Activated T-cell treated with anti-CD3 and anti-CD28 coated beads, Interleukin-2, amount 50 U/mL, for 4 hours (primary cell): Measurements from ENCODE around the gene IL2RA. TPM values are rescaled to one million over a fixed set of nuclear protein-coding genes. Genes with fewer than 3 reads are reported as not detected.

Experiments
- ATAC-seq, 2 donors: fragments of 200-7000 bp; cut with Tn5 transposase; one replicate each; pipeline ENCODE4 v1.10.0; 2021
- DNase-seq: peaks from one replicate; pipeline ENCODE4 v3.0.0-alpha.2; 2020
- H3K27me3 Mint-ChIP-seq: one replicate; pipeline ENCODE4 v1.8.0; 2021; ENCODE audit warnings: low read depth, mixed read lengths
- H3K36me3 Mint-ChIP-seq: one replicate; pipeline ENCODE4 v1.8.0; 2022; ENCODE audit warnings: mixed read lengths; ENCODE audit not compliant: insufficient read depth
- H3K4me1 Mint-ChIP-seq: one replicate; pipeline ENCODE4 v1.8.0; 2021; ENCODE audit warnings: low read depth, mixed read lengths
- H3K4me3 Mint-ChIP-seq: one replicate; pipeline ENCODE4 v1.8.0; 2021; ENCODE audit warnings: mild to moderate bottlenecking, moderate library complexity, mixed read lengths
- H3K9me3 Mint-ChIP-seq: one replicate; pipeline ENCODE4 v1.8.0; 2021; ENCODE audit warnings: mixed read lengths
- total RNA-seq, 3 donors: library from RNA; stranded (reverse); gene quantifications; one replicate each; pipeline ENCODE4 v1.2.1, GENCODE V29; 2021

IL2RA gene
- total RNA-seq, 3 donors from 2014 or later, result 639 to 698 (median 653) TPM

DNA sequence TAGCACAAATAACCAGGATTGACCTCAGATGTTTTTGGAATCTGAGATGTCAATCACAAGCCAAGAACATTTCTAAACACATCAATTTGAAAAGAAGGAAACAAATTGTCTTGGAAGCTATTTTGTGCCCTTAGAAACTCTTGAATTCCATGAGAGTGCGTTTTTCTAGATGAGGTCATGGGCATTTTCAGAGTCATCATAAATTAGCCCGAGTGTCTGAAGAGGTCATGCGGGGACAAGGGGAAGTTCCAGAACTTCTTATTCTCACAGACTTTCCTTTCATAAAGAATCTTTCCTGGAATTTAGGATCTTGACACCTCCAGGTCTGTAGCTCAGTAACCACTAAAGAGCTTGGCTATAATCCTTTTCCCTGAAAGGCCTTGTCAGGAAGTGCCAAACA lies 28.2 kb downstream of the IL2RA start:
- ATAC-seq (no peak), DNase-seq (no peak)
- Mint-ChIP-seq H3K36me3 (peaks cover 55% of the 10 kb centered on the region), H3K4me3 (no peak overlapping the region), H3K27me3 (no peaks in the 10 kb centered on the region), H3K9me3 (peaks cover 7% of the 10 kb centered on the region), H3K4me1 (peaks cover 57% of the 10 kb centered on the region)

DNA sequence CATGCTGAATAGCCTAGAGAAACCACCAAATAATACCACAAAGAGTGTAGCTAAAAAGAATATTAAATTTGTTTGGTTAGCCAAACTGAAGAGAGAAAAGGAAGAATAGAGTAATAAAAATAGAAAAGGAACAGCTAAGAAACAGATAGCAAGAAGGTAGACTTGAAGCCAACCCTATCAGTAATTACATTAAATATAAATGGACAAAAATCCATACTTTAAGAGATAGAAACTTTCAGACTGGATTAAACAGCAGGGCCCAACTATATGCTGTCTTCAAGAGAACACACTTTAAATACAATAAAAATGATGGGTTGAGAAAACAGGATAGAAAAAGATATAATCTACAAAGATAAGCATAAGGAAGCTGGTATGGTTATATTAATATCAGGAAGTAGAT lies 31.2 kb downstream of the IL2RA start:
- Mint-ChIP-seq H3K36me3 (peaks cover 54% of the 10 kb centered on the region), H3K9me3 (peaks cover 7% of the 10 kb centered on the region), H3K27me3 (no peaks in the 10 kb centered on the region), H3K4me1 (peaks cover 40% of the 10 kb centered on the region), H3K4me3 (no peak overlapping the region)
- ATAC-seq (no peak), DNase-seq (no peak)

DNA sequence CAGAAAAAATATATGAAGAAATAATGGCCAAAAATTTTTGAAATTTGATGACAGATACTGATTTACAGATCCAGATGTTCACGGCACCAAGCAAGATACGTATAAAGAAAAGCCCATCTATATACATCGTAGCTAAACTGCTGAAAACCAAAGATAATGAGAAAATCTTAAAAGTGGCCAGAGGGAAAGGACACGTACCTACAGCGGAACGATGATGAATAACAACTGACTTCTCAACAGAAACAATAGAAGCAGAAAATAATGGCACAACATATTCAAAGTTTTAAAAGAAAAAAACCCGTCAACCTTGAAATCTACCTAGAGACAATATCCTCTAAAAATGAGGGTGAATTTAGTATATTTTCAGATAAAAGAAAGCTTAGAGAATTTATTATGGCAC lies 31.9 kb downstream of the IL2RA start:
- ATAC-seq (no peak), DNase-seq (no peak)
- Mint-ChIP-seq H3K4me1 (peaks cover 33% of the 10 kb centered on the region), H3K36me3 (peaks cover 48% of the 10 kb centered on the region), H3K9me3 (peaks cover 7% of the 10 kb centered on the region), H3K4me3 (no peak overlapping the region), H3K27me3 (no peaks in the 10 kb centered on the region)

DNA sequence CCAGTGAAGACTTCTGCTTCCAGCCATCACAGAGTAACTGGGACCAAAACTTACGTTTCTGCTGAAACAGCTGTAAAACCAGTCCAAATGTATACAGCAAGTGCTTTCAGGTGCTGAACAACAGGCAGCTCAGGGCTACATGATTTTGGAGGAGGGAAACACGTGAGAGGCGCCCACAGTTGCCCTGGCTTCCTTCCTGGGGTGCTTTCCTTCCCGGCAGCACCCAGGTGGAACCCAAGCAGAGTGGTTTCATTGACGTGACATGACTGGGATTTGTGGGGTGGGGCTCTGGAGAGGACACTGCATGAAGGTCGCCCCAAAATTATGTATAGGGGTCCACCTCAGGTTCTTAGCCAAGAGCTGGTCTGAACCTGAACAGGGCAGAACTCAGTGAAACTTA lies 34.2 kb downstream of the IL2RA start:
- no peak for DNase-seq
- Mint-ChIP-seq H3K4me1 (peaks cover 23% of the 10 kb centered on the region), H3K27me3 (no peaks in the 10 kb centered on the region), H3K4me3 (no peak overlapping the region), H3K36me3 (peaks cover 51% of the 10 kb centered on the region), H3K9me3 (peaks cover 7% of the 10 kb centered on the region)
- ATAC-seq, result no peak

DNA sequence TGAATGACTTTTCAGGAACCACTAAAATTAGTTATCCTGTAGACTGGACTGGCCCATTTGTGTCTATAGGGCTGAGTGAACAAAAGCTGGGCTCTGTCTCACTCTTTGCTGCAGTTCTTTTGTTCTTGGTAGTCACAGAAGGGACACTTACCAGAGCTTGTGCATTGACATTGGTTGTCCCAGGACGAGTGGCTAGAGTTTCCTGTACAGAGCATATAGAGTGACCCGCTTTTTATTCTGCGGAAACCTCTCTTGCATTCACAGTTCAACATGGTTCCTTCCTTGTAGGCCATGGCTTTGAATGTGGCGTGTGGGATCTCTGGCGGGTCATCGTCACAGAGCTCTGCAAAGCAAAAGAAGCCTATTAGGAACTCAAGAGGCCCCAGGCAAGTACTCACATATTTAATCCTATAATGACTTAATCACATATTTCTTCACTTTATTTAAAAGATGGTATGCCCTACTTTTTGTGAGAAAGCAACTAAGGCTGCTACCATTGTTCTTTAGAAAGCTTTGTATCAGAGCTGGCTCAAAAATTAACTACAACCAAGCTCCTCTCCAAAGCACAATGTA lies 36.4 kb downstream of the IL2RA start:
- H3K4me1 Mint-ChIP-seq, result peaks cover 16% of the 10 kb centered on the region
- peaks cover 4% of the 10 kb centered on the region for H3K9me3 Mint-ChIP-seq
- H3K4me3 Mint-ChIP-seq, result no peak overlapping the region
- H3K27me3 Mint-ChIP-seq, result no peaks in the 10 kb centered on the region
- ATAC-seq (no peak), DNase-seq (no peak)
- peaks cover 62% of the 10 kb centered on the region for H3K36me3 Mint-ChIP-seq

DNA sequence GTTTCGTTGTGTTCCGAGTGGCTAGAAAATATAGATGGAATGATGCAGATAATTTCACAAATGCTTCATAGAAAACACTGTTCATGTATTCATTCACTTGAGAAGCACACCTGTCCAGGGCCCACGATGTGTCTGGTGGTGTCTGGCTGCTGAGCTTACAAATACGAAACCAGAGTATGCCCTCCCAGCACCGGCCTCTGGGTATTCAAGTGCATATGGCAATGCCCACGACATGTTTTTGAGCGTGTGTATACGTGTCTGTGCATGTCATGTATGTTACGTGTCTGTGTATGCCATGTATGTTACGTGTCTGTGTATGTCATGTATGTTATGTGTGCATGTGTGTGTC lies 37.9 kb downstream of the IL2RA start:
- ATAC-seq (no peak), DNase-seq (no peak)
- Mint-ChIP-seq H3K4me1 (peaks cover 14% of the 10 kb centered on the region), H3K4me3 (no peak overlapping the region), H3K36me3 (peaks cover 65% of the 10 kb centered on the region), H3K27me3 (no peaks in the 10 kb centered on the region), H3K9me3 (no peaks in the 10 kb centered on the region)

DNA sequence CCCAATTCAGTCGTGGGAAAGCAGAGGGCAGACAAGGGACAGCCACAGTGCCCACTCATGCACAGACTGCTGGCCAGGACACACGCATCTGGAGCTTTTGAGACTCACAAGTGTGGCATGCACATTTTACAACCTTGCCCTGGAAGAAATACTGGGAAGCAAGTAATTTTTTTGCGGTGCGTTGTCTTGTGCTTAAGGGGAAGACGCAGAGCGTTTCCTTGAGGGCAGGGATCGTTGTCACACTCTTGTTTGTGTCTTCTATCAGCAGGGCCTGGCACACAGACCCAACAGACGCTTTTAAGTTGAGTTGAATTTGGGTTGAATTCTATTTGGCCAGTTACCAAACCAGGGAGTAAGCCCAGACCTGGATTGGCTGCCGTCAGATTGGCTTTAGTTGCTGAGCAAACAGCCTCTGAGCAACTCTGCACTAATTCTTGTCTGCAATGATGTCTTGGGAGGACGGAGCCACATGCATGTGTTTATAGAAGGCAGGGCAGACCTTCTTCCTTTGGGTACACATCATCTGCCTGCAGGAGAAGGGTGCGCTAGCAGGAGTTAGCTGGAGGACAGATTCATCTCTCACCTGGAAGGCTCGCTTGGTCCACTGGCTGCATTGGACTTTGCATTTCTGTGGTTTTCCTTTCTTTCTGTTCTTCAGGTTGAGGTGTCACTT lies 38.4 kb downstream of the IL2RA start:
- DNase-seq, result no peak

DNA sequence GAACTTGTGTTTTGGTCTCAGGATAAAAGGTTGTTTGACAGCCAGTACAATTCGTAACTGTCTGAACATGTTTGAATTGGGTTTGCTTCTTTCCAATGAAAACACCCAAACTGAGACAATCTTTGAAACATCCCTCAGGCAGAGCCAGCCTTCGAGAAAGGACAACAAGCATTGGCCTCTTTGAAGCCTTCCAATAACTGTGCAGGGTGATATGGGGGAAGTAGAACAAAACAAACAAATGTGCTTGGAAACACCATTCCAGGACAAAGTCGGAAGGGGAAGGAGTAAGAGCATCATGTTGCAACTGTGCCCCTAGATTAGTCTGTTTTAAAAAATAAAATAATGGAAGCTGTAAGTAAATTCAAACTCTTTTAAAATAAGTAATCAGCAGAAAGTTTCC lies 39.5 kb downstream of the IL2RA start:
- no peak for DNase-seq
- no peak for ATAC-seq
- no peaks in the 10 kb centered on the region for H3K27me3 Mint-ChIP-seq
- no peaks in the 10 kb centered on the region for H3K9me3 Mint-ChIP-seq
- H3K36me3 Mint-ChIP-seq, result peaks cover 68% of the 10 kb centered on the region
- no peak overlapping the region for H3K4me3 Mint-ChIP-seq
- peaks cover 4% of the 10 kb centered on the region for H3K4me1 Mint-ChIP-seq

More for the DNA sequence above, 38.4 kb downstream of the IL2RA start:
- Mint-ChIP-seq H3K4me3 (no peak overlapping the region), H3K9me3 (no peaks in the 10 kb centered on the region), H3K4me1 (peaks cover 14% of the 10 kb centered on the region), H3K36me3 (peaks cover 70% of the 10 kb centered on the region), H3K27me3 (no peaks in the 10 kb centered on the region)
- ATAC-seq, result no peak

DNA sequence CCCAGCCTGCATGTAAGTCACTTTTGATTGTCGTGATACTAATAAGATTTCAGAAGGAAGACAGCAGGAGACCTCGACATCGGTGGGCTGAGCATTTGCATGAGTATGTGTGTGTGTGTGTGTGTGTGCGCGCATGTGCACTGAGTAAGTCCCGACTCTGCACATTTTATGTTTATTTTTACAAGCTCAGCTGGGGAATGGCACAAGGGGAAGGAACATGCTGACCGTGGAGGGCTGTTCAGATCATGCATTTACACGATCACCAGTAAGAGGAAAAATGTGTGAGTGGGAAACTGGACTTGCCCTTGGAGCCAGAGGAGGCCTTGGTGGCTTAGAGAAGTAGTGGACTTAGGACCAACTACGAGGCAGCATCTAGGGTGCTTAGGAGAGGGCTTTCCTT lies 41.3 kb downstream of the IL2RA start:
- DNase-seq (no peak), ATAC-seq (no peak)
- Mint-ChIP-seq H3K9me3 (no peaks in the 10 kb centered on the region), H3K4me1 (peaks cover 7% of the 10 kb centered on the region), H3K4me3 (no peak overlapping the region), H3K36me3 (peaks cover 68% of the 10 kb centered on the region), H3K27me3 (no peaks in the 10 kb centered on the region)

DNA sequence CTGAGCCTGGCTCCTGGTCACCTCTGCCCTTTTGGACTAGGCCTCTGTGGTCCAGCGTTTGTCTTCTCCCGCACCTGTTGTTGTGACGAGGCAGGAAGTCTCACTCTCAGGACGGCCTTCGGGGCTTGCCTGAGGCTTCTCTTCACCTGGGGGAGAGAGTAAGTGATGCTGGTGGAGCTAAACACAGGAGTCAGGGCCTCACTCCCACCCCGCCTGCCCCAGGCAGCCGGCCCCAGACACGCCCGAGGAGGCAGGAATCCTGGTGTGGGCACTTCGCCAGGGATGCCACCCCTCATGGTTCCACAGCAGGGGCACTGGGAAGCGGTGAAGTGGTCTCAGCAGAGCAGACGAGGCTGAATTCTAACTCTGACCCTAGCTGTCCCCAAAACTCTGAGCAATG lies 42.4 kb downstream of the IL2RA start:
- Mint-ChIP-seq H3K4me1 (peaks cover 17% of the 10 kb centered on the region), H3K36me3 (peaks cover 74% of the 10 kb centered on the region), H3K4me3 (no peak overlapping the region), H3K9me3 (no peaks in the 10 kb centered on the region), H3K27me3 (no peaks in the 10 kb centered on the region)
- DNase-seq, result no peak
- ATAC-seq, result no peak

DNA sequence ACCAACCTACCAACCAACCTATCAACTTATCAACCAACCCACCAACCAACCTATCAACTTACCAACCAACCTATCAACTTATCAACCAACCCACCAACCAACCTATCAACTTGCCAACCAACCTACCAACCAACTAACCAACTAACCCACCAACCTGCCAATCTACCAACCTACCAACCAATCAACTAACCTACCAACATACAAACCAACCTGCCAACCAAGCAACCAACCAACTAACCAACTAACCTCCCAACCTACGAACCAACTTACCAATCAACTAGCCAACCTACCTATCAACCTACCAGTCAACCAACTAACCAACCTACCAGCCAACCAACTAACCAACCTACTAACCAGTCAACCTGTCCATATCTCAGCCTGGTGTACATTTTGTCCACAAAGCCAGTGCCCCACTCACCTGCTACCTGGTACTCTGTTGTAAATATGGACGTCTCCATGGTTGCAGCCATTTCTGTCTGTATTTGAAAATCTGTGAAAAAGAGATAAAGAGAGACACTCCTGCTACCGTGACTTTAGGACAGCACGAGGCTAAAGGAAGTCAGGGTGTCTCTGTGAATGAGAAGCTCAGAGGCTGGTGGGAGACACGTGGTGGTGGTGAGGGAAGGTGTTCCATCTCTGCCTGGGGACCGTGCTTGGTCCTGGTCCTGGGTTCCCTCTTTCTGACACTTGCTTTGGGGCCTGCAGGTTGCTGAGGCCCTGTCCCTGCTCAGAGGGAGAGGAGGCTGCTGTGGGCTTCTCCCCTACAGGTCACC lies 43.0 kb downstream of the IL2RA start:
- H3K4me1 Mint-ChIP-seq, result peaks cover 23% of the 10 kb centered on the region
- ATAC-seq (no peak), DNase-seq (no peak)
- no peak overlapping the region for H3K4me3 Mint-ChIP-seq
- H3K27me3 Mint-ChIP-seq, result no peaks in the 10 kb centered on the region
- peaks cover 72% of the 10 kb centered on the region for H3K36me3 Mint-ChIP-seq
- H3K9me3 Mint-ChIP-seq, result no peaks in the 10 kb centered on the region

DNA sequence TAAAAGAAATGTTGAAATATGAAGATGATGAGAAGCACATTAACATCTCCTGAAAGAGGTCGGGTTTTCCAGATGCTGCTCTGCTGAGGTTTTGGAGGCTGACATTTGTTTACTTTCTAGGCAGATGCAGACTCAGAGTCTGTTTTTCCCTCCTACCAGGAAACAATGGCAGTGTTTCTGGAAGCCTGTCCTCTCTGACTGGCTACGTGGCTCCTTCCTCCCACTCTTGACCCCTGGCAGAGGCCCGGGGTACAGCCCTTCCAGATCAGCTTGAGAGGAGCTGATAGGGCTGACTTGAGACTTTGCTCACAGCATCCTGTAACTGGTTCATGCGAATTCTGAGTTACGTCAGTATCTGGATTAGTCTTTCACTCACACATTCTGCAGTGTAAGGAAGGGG lies 43.7 kb downstream of the IL2RA start:
- Mint-ChIP-seq H3K9me3 (no peaks in the 10 kb centered on the region), H3K4me1 (peaks cover 28% of the 10 kb centered on the region), H3K36me3 (peaks cover 70% of the 10 kb centered on the region), H3K27me3 (no peaks in the 10 kb centered on the region), H3K4me3 (no peak overlapping the region)
- ATAC-seq (no peak), DNase-seq (no peak)

DNA sequence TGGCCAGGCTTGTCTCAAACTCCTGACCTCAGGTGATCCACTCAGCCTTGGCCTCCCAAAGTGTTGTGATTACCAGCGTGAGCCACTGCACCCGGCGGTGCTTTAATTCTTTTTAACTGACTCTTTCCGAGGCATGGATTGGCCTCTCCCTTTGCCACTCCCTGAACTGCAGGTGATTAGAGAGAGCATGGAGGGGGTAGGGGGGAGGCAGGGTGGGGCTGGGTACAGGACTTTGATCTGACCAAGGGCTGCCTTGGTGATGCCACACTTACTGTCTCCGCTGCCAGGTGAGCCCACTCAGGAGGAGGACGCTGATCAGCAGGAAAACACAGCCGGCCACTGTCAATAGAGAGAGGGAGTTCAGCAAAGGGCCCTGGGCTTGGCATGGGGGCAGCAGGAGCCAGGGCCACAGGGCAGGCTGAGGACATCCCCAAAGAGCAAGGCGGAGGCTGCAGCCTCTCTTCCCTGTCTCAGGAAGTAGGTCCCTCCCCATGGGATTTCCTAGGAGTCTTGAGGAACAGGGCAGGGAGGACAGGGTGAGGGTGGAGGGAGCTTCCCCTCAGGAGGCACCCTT lies 44.3 kb downstream of the IL2RA start:
- Mint-ChIP-seq H3K36me3 (peaks cover 69% of the 10 kb centered on the region), H3K4me3 (no peak overlapping the region), H3K9me3 (no peaks in the 10 kb centered on the region), H3K27me3 (no peaks in the 10 kb centered on the region), H3K4me1 (peaks cover 29% of the 10 kb centered on the region)
- DNase-seq (no peak), ATAC-seq (no peak)

DNA sequence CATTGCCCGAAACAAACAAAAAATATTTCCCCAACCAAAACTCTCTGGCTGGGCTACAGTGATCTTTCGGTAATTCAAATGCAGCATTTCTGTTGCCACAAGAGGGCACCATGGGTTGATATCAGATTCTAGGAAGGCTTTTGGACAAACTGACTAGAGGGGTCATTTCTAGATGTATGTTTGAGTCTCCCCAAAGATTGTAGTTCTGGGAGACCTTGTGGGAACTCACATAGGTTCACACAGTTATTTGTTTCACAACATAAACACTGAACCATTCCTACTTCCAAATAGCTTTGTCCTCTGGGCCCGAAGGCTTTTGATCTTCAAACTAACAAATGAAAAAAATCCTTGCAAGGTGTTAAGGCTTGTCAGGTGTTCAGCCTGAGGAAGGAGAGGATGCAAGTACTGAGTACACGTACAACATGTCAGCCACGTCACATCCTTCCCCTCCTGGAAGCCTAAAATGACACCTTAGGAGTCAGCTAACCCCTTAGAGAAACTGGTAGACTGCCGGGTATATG lies 47.9 kb downstream of the IL2RA start:
- Mint-ChIP-seq H3K36me3 (peaks cover 56% of the 10 kb centered on the region), H3K4me3 (no peak overlapping the region), H3K27me3 (no peaks in the 10 kb centered on the region), H3K9me3 (no peaks in the 10 kb centered on the region), H3K4me1 (peaks cover 44% of the 10 kb centered on the region)
- ATAC-seq, result peak; percentile 88 to 90
- peak; percentile 51 for DNase-seq
